ENCODE measurements around the gene ELAVL2. TPM values are rescaled to one million over a fixed set of nuclear protein-coding genes. Genes with fewer than 3 reads are reported as not detected.

ELAVL2 gene
- total RNA-seq, 1 experiment from 2014 or later, result not detected

- Histone ChIP-seq H2AFZ (no peak overlapping the region), H3K9me3 (ENCODE audit: insufficient read depth, low read depth) (no peaks in the 10 kb centered on the region), H4K20me1 (ENCODE audit: insufficient read depth) (no peaks in the 10 kb centered on the region), H3K36me3 (ENCODE audit: low read depth) (no peaks in the 10 kb centered on the region), H3K79me2 (ENCODE audit: low read depth) (no peaks in the 10 kb centered on the region), H3F3A (ENCODE audit: insufficient read depth, low read depth) (no peaks in the 10 kb centered on the region), H3K9me2 (ENCODE audit: insufficient read depth) (no peaks in the 10 kb centered on the region; the same call in 1 of the 2 replicates), H3K27ac (no peak overlapping the region), H3K4me2 (no peak overlapping the region), H3K4me3 (no peak overlapping the region), H3K4me1 (replicated peaks; ENCODE audit: insufficient read depth) (no peaks in the 10 kb centered on the region), H3K27me3 (ENCODE audit: insufficient read depth, low read depth) (no peaks in the 10 kb centered on the region)
- ChIA-PET CTCF (no interaction called here), POLR2A (ENCODE audit: unreplicated experiment) (no interaction called here)
- intact Hi-C loops (cut with micrococcal nuclease; ENCODE audit: unreplicated experiment), result no loop called here
- DNase-seq, result no peak
- TF ChIP-seq CTCF (conservative IDR thresholded peaks at IDR 0.05) (no peak), EZH2 (IDR thresholded peaks at IDR 0.05; ENCODE audit: low read depth) (no peak)
- no TSS peak for BruUV-seq (replicated peaks)
Measured at GRCh38 chr9:23695572-23695971, 130.5 kb downstream of the ELAVL2 start.

GRCh38 chr9:23693374-23693773 lies 132.7 kb downstream of the ELAVL2 start:
- Histone ChIP-seq H3K4me2 (no peak overlapping the region), H3K9me2 (ENCODE audit: insufficient read depth) (no peaks in the 10 kb centered on the region; the same call in 1 of the 2 replicates), H3K79me2 (ENCODE audit: low read depth) (no peaks in the 10 kb centered on the region), H3K4me1 (replicated peaks; ENCODE audit: insufficient read depth) (no peaks in the 10 kb centered on the region), H3K4me3 (no peak overlapping the region), H2AFZ (no peak overlapping the region), H3K27me3 (ENCODE audit: insufficient read depth, low read depth) (no peaks in the 10 kb centered on the region), H4K20me1 (ENCODE audit: insufficient read depth) (no peaks in the 10 kb centered on the region), H3K9me3 (ENCODE audit: insufficient read depth, low read depth) (no peaks in the 10 kb centered on the region), H3K27ac (no peak overlapping the region), H3K36me3 (ENCODE audit: low read depth) (no peaks in the 10 kb centered on the region), H3F3A (ENCODE audit: insufficient read depth, low read depth) (no peaks in the 10 kb centered on the region)
- CTCF ChIA-PET, result no interaction called here
- POLR2A ChIA-PET (ENCODE audit: unreplicated experiment), result no interaction called here
- TF ChIP-seq CTCF (conservative IDR thresholded peaks at IDR 0.05) (no peak), EZH2 (IDR thresholded peaks at IDR 0.05; ENCODE audit: low read depth) (no peak)
- BruUV-seq (replicated peaks), result no TSS peak
- intact Hi-C loops (cut with micrococcal nuclease; ENCODE audit: unreplicated experiment), result no loop called here
- DNase-seq, result no peak

GRCh38 chr9:23686896-23687295 lies 139.1 kb downstream of the ELAVL2 start:
- Histone ChIP-seq H3K79me2 (ENCODE audit: low read depth) (no peaks in the 10 kb centered on the region), H4K20me1 (ENCODE audit: insufficient read depth) (no peaks in the 10 kb centered on the region), H3K9me3 (ENCODE audit: insufficient read depth, low read depth) (no peaks in the 10 kb centered on the region), H3K4me2 (no peak overlapping the region), H3K4me3 (no peak overlapping the region), H3K27me3 (ENCODE audit: insufficient read depth, low read depth) (no peaks in the 10 kb centered on the region), H3K4me1 (replicated peaks; ENCODE audit: insufficient read depth) (peaks cover 38% of the 10 kb centered on the region), H3K36me3 (ENCODE audit: low read depth) (no peaks in the 10 kb centered on the region), H3K9me2 (ENCODE audit: insufficient read depth) (no peaks in the 10 kb centered on the region), H2AFZ (no peak overlapping the region), H3F3A (ENCODE audit: insufficient read depth, low read depth) (0 out of 2 replicates have a peak, but pooled peaks cover 10% of the 10 kb centered on the region), H3K27ac (peak overlapping the region; percentile 39; the same call in 1 of the 2 replicates)
- intact Hi-C loops (cut with micrococcal nuclease; ENCODE audit: unreplicated experiment), result no loop called here
- DNase-seq, result no peak
- BruUV-seq (replicated peaks), result no TSS peak
- TF ChIP-seq EZH2 (IDR thresholded peaks at IDR 0.05; ENCODE audit: low read depth) (no peak), CTCF (conservative IDR thresholded peaks at IDR 0.05) (no peak)
- ChIA-PET CTCF (no interaction called here), POLR2A (ENCODE audit: unreplicated experiment) (no interaction called here)
